Measurements from ENCODE around the gene MGRN1.

GRCh38 chr16:4654011-4654963 lies 29.7 kb downstream of the MGRN1 start:
- TF ChIP-seq POLR2AphosphoS5 (IDR thresholded peaks at IDR 0.05) (no peak), CTCF (IDR thresholded peaks at IDR 0.05) (no peak)

Data from esophagus muscularis mucosa (tissue), 3 donors.